ENCODE data around the gene ZCCHC14. TPM values are rescaled to one million over a fixed set of nuclear protein-coding genes. Genes with fewer than 3 reads are reported as not detected.

Gene ZCCHC14
- total and polyA plus RNA-seq, 2 of the 13 experiments (the other 11 are each of a cell fraction or from before 2014, with no cell fraction given): 12.4 to 12.5 TPM

DNA sequence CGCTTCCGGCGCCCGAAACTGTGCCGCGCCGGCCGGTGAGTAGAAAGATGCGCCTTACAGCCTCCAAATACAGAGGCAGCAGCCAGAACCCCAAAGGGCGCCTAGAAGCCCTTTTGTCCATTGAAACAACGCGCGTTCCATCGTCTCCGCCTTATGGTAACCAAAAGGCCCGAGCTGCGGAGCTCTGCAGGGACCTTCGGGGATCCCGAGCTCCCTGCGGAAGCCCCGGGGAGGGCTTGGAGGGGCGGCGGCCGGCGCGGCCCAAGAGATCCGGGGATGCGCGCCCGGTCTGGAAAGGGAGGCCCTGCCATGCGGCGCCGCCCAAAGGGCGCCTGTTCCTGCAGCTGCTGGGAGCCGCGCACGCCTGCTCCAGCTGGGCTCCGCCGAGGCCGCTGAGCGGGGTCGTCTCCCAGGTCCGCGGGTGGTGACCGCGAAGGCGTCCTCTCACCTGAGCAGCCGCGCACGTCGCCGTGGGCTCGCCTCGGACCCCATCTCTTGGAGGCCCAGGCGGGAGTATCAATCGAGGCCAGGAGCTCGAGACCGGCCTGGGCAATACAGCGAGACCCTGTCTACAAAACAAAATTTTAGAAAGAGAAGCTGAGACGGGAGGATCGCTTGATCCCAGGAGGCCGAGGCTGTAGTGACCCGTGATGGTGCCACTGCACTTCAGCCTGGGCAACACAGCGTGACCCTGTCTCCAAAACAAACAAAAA lies 108.5 kb downstream of the ZCCHC14 start (continued):
- TF ChIP-seq, protein P1, sequence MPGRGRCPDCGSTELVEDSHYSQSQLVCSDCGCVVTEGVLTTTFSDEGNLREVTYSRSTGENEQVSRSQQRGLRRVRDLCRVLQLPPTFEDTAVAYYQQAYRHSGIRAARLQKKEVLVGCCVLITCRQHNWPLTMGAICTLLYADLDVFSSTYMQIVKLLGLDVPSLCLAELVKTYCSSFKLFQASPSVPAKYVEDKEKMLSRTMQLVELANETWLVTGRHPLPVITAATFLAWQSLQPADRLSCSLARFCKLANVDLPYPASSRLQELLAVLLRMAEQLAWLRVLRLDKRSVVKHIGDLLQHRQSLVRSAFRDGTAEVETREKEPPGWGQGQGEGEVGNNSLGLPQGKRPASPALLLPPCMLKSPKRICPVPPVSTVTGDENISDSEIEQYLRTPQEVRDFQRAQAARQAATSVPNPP (CRISPR knock-in tag; IDR thresholded peaks at IDR 0.05): no peak; the same call in 1 of the 2 replicates
- TF ChIP-seq ZNF615 (CRISPR knock-in tag; IDR thresholded peaks at IDR 0.05; ENCODE audit: borderline replicate concordance) (no peak), ZSCAN12 (CRISPR knock-in tag; IDR thresholded peaks at IDR 0.05) (no peak), ZNF326 (CRISPR knock-in tag; IDR thresholded peaks at IDR 0.05; ENCODE audit: borderline replicate concordance) (no peak), ZNF367 (CRISPR knock-in tag; IDR thresholded peaks at IDR 0.05; ENCODE audit: borderline replicate concordance) (no peak), ZNF773 (CRISPR knock-in tag; IDR thresholded peaks at IDR 0.05; ENCODE audit: borderline replicate concordance) (no peak), NCOA5 (CRISPR knock-in tag; IDR thresholded peaks at IDR 0.05) (no peak), PHB2 (IDR thresholded peaks at IDR 0.05; ENCODE audit: partially characterized antibody) (no peak), ZMYM2 (CRISPR knock-in tag; IDR thresholded peaks at IDR 0.05) (peak; percentile 92), PTBP1 (IDR thresholded peaks at IDR 0.05; ENCODE audit: low read depth, low read length, poor library complexity, severe bottlenecking) (peak; percentile 22), SALL2 (CRISPR knock-in tag; IDR thresholded peaks at IDR 0.05) (no peak), PAF1 (CRISPR knock-in tag; IDR thresholded peaks at IDR 0.05) (no peak), NFKBIZ (CRISPR knock-in tag; IDR thresholded peaks at IDR 0.05) (no peak), MZF1 (CRISPR knock-in tag; IDR thresholded peaks at IDR 0.05; ENCODE audit: borderline replicate concordance) (no peak)
- TF ChIP-seq, protein P2, sequence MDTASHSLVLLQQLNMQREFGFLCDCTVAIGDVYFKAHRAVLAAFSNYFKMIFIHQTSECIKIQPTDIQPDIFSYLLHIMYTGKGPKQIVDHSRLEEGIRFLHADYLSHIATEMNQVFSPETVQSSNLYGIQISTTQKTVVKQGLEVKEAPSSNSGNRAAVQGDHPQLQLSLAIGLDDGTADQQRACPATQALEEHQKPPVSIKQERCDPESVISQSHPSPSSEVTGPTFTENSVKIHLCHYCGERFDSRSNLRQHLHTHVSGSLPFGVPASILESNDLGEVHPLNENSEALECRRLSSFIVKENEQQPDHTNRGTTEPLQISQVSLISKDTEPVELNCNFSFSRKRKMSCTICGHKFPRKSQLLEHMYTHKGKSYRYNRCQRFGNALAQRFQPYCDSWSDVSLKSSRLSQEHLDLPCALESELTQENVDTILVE (CRISPR knock-in tag; IDR thresholded peaks at IDR 0.05): no peak
- TF ChIP-seq, protein P3, sequence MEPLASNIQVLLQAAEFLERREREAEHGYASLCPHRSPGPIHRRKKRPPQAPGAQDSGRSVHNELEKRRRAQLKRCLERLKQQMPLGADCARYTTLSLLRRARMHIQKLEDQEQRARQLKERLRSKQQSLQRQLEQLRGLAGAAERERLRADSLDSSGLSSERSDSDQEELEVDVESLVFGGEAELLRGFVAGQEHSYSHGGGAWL (CRISPR knock-in tag; IDR thresholded peaks at IDR 0.05): peak; percentile 36
- TF ChIP-seq, protein P4, sequence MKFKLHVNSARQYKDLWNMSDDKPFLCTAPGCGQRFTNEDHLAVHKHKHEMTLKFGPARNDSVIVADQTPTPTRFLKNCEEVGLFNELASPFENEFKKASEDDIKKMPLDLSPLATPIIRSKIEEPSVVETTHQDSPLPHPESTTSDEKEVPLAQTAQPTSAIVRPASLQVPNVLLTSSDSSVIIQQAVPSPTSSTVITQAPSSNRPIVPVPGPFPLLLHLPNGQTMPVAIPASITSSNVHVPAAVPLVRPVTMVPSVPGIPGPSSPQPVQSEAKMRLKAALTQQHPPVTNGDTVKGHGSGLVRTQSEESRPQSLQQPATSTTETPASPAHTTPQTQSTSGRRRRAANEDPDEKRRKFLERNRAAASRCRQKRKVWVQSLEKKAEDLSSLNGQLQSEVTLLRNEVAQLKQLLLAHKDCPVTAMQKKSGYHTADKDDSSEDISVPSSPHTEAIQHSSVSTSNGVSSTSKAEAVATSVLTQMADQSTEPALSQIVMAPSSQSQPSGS (CRISPR knock-in tag; IDR thresholded peaks at IDR 0.05): no peak
- TF ChIP-seq, protein P5, sequence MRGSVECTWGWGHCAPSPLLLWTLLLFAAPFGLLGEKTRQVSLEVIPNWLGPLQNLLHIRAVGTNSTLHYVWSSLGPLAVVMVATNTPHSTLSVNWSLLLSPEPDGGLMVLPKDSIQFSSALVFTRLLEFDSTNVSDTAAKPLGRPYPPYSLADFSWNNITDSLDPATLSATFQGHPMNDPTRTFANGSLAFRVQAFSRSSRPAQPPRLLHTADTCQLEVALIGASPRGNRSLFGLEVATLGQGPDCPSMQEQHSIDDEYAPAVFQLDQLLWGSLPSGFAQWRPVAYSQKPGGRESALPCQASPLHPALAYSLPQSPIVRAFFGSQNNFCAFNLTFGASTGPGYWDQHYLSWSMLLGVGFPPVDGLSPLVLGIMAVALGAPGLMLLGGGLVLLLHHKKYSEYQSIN (CRISPR knock-in tag; IDR thresholded peaks at IDR 0.05; ENCODE audit: borderline replicate concordance): no peak
- TF ChIP-seq, protein P6, sequence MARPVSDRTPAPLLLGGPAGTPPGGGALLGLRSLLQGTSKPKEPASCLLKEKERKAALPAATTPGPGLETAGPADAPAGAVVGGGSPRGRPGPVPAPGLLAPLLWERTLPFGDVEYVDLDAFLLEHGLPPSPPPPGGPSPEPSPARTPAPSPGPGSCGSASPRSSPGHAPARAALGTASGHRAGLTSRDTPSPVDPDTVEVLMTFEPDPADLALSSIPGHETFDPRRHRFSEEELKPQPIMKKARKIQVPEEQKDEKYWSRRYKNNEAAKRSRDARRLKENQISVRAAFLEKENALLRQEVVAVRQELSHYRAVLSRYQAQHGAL (CRISPR knock-in tag; IDR thresholded peaks at IDR 0.05; ENCODE audit: not compliant biosample characterization): no peak
- TF ChIP-seq, protein P7, sequence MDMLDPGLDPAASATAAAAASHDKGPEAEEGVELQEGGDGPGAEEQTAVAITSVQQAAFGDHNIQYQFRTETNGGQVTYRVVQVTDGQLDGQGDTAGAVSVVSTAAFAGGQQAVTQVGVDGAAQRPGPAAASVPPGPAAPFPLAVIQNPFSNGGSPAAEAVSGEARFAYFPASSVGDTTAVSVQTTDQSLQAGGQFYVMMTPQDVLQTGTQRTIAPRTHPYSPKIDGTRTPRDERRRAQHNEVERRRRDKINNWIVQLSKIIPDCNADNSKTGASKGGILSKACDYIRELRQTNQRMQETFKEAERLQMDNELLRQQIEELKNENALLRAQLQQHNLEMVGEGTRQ (IDR thresholded peaks at IDR 0.05; ENCODE audit: low read depth, low read length): no peak
- TF ChIP-seq, protein P7 (CRISPR knock-in tag; IDR thresholded peaks at IDR 0.05; ENCODE audit: borderline replicate concordance): no peak

Data from HepG2 (cell line).